ENCODE data around the gene ZNF583.

Gene ZNF583

GRCh38 chr19:56476093-56476492 is 72.0 kb downstream of the ZNF583 start:
- peak overlapping the region; percentile 89 for H3K4me3 ChIP-seq (ENCODE audit: low read length)
- no peak for DNase-seq (ENCODE audit: low read depth)
- TF ChIP-seq, protein P1, sequence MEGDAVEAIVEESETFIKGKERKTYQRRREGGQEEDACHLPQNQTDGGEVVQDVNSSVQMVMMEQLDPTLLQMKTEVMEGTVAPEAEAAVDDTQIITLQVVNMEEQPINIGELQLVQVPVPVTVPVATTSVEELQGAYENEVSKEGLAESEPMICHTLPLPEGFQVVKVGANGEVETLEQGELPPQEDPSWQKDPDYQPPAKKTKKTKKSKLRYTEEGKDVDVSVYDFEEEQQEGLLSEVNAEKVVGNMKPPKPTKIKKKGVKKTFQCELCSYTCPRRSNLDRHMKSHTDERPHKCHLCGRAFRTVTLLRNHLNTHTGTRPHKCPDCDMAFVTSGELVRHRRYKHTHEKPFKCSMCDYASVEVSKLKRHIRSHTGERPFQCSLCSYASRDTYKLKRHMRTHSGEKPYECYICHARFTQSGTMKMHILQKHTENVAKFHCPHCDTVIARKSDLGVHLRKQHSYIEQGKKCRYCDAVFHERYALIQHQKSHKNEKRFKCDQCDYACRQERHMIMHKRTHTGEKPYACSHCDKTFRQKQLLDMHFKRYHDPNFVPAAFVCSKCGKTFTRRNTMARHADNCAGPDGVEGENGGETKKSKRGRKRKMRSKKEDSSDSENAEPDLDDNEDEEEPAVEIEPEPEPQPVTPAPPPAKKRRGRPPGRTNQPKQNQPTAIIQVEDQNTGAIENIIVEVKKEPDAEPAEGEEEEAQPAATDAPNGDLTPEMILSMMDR (IDR thresholded peaks at IDR 0.05; ENCODE audit: insufficient read depth, low read depth, low read length, missing control alignments), result no peak
